ENCODE measurements around the gene SUDS3. TPM values are rescaled to one million over a fixed set of nuclear protein-coding genes. Genes with fewer than 3 reads are reported as not detected.

Gene SUDS3
- total and polyA plus RNA-seq, 10 of the 15 experiments (the other 5 are each of a cell fraction or from before 2014, with no cell fraction given) = 5.2 to 42.8 (median 21.7) TPM

GRCh38 chr12:118361092-118361404, 15.3 kb upstream of the SUDS3 start:
- Histone ChIP-seq H3K36me3 (ENCODE audit: control insufficient read depth in 2 of 2, insufficient read depth in 2 of 2, low read length in 1 of 2) (no peaks in the 10 kb centered on the region), H3K27ac (ENCODE audit: control insufficient read depth, insufficient read depth) (no peak overlapping the region), H3K9ac (ENCODE audit: control insufficient read depth, insufficient read depth, low read length) (no peak overlapping the region), H3K4me2 (ENCODE audit: control insufficient read depth, insufficient read depth) (no peak overlapping the region), H3K79me2 (ENCODE audit: control insufficient read depth, insufficient read depth, low read length) (peaks cover 38% of the 10 kb centered on the region), H3K4me1 (ENCODE audit: control insufficient read depth, insufficient read depth, low read length) (0 out of 2 replicates have a peak, but pooled peaks cover 3% of the 10 kb centered on the region), H3K4me3 (no peak overlapping the region), H3K27me3 (replicated peaks in 1 of 2; ENCODE audit: control insufficient read depth in 2 of 2, insufficient read depth in 2 of 2, low read length in 1 of 2) (no peaks in the 10 kb centered on the region), H2AFZ (ENCODE audit: control insufficient read depth, low read depth, low read length) (no peak overlapping the region), H3K9me3 (replicated peaks; ENCODE audit: control insufficient read depth, insufficient read depth, low read length) (no peaks in the 10 kb centered on the region), H4K20me1 (ENCODE audit: control insufficient read depth, insufficient read depth) (no peaks in the 10 kb centered on the region; the same call in 1 of the 2 replicates)
- ATAC-seq (no peak), DNase-seq (ENCODE audit: low read depth, low spot score) (no peak), FAIRE-seq (no peak)
- RAD21 ChIA-PET (ENCODE audit: unreplicated experiment) = interaction anchor here (0.9 to 1.1 kb wide), 2 partner anchors 10 to 31 kb away, joined by 3 to 4 read pairs; no protein-coding TSS in a partner anchor
- in situ Hi-C loops (cut with MboI) (no loop called here), intact Hi-C loops (cut with micrococcal nuclease; ENCODE audit: unreplicated experiment) (no loop called here)
- no TSS peak for BruUV-seq (replicated peaks)
- CTCF ChIA-PET = interaction anchor here (1.1 to 1.2 kb wide), 2 partner anchors 15 to 48 kb away, joined by 3 to 5 read pairs; no protein-coding TSS in a partner anchor
- SMC1A ChIA-PET (ENCODE audit: uncharacterized antibody, unreplicated experiment) = interaction anchor here (0.9 to 8.7 kb wide), 4 partner anchors 10 to 61 kb away, joined by 3 to 125 read pairs (median 3); no protein-coding TSS in a partner anchor
- TF ChIP-seq HDGF (IDR thresholded peaks at IDR 0.05) = no peak
- no peak for TF ChIP-seq RBBP5 (conservative IDR thresholded peaks at IDR 0.05)
- no peak for TF ChIP-seq EGR1 (IDR thresholded peaks at IDR 0.05; ENCODE audit: borderline replicate concordance in 1 of 2, low read depth in 2 of 2, low read length in 2 of 2)
- TF ChIP-seq RB1 (IDR thresholded peaks at IDR 0.05; ENCODE audit: borderline replicate concordance) = no peak
- no peak for TF ChIP-seq ZNF274 (IDR thresholded peaks at IDR 0.05; ENCODE audit: insufficient read depth, insufficient read length)
- TF ChIP-seq BCL11A (IDR thresholded peaks at IDR 0.05; ENCODE audit: low read depth, low read length) = no peak
- WGBS (ENCODE audit: insufficient coverage, insufficient replicate concordance, low lambda C conversion rate, missing lambda C conversion rate) = 100% methylated on average over 5 of the region's 5 CpGs
- POLR2A ChIA-PET = interaction anchor here (0.6 kb wide), 1 partner anchor 27 kb away, joined by 5 read pairs; no protein-coding TSS in a partner anchor

- Histone ChIP-seq H4K20me1 (ENCODE audit: control insufficient read depth, insufficient read depth) (no peaks in the 10 kb centered on the region; the same call in 1 of the 2 replicates), H3K27ac (ENCODE audit: control insufficient read depth, insufficient read depth) (no peak overlapping the region), H3K4me1 (ENCODE audit: control insufficient read depth, insufficient read depth, low read length) (no peaks in the 10 kb centered on the region), H3K4me3 (no peak overlapping the region), H3K9me3 (replicated peaks; ENCODE audit: control insufficient read depth, insufficient read depth, low read length) (no peaks in the 10 kb centered on the region), H3K27me3 (replicated peaks in 1 of 2; ENCODE audit: control insufficient read depth in 2 of 2, insufficient read depth in 2 of 2, low read length in 1 of 2) (no peaks in the 10 kb centered on the region), H3K79me2 (ENCODE audit: control insufficient read depth, insufficient read depth, low read length) (peaks cover 30% of the 10 kb centered on the region), H3K9ac (ENCODE audit: control insufficient read depth, insufficient read depth, low read length) (no peak overlapping the region), H3K4me2 (ENCODE audit: control insufficient read depth, insufficient read depth) (no peak overlapping the region), H2AFZ (ENCODE audit: control insufficient read depth, low read depth, low read length) (no peak overlapping the region), H3K36me3 (ENCODE audit: control insufficient read depth in 2 of 2, insufficient read depth in 2 of 2, low read length in 1 of 2) (no peaks in the 10 kb centered on the region)
- no TSS peak for BruUV-seq (replicated peaks)
- FAIRE-seq = no peak
- in situ Hi-C loops (cut with MboI) = no loop called here
- CTCF ChIA-PET = no interaction called here
- WGBS (ENCODE audit: insufficient coverage, insufficient replicate concordance, low lambda C conversion rate, missing lambda C conversion rate) = 85% methylated on average over 4 of the region's 4 CpGs
- POLR2A ChIA-PET = no interaction called here
- intact Hi-C loops (cut with micrococcal nuclease; ENCODE audit: unreplicated experiment) = no loop called here
- DNase-seq (ENCODE audit: low read depth, low spot score) = no peak
- SMC1A ChIA-PET (ENCODE audit: uncharacterized antibody, unreplicated experiment) = interaction anchor here (1.2 kb wide), 1 partner anchor 52 kb away, joined by 3 read pairs; no protein-coding TSS in a partner anchor
- no peak for ATAC-seq
- RAD21 ChIA-PET (ENCODE audit: unreplicated experiment) = no interaction called here
- TF ChIP-seq LARP7 (IDR thresholded peaks at IDR 0.05) (no peak), NFYA (IDR thresholded peaks at IDR 0.05; ENCODE audit: borderline replicate concordance, low read depth, low read length) (no peak), IKZF2 (IDR thresholded peaks at IDR 0.05) (no peak), EED (IDR thresholded peaks at IDR 0.05; ENCODE audit: low read depth) (no peak), ZNF207 (IDR thresholded peaks at IDR 0.05; ENCODE audit: borderline replicate concordance) (no peak), ATF3 (IDR thresholded peaks at IDR 0.05; ENCODE audit: borderline replicate concordance, extremely low read depth, low read depth, low read length) (no peak), PAX5 (IDR thresholded peaks at IDR 0.05; ENCODE audit: borderline replicate concordance, low read depth, low read length) (no peak), PML (IDR thresholded peaks at IDR 0.05; ENCODE audit: low read length) (no peak), NRF1 (conservative IDR thresholded peaks at IDR 0.05; ENCODE audit: low read depth, low read length) (no peak), MTA2 (IDR thresholded peaks at IDR 0.05; ENCODE audit: low read depth) (no peak), NFYB (IDR thresholded peaks at IDR 0.05; ENCODE audit: insufficient read depth, low read depth, low read length) (no peak), ELK1 (IDR thresholded peaks at IDR 0.05; ENCODE audit: low read depth, low read length) (no peak)
Observed at GRCh38 chr12:118361889-118362288, 14.5 kb upstream of the SUDS3 start.
